K562 (cell line): Measurements from ENCODE around the gene SGIP1.

ENCODE experiments used
- CTCF ChIP-seq, 3 experiments: IDR thresholded peaks in 2 of 3; conservative IDR thresholded peaks in 1 of 3; 2 replicates each; pipeline ENCODE4 v1.5.1; 2011 to 2012; ENCODE audit warnings: low read length in 3 of 3, mild to moderate bottlenecking in 3 of 3, control low read depth in 2 of 3, improper control_type of control experiment in 1 of 3, inconsistent platforms in 1 of 3, low read depth in 1 of 3, mixed read lengths in 1 of 3, moderate library complexity in 1 of 3; ENCODE audit not compliant: insufficient read depth in 2 of 3
- ELF4 ChIP-seq: fragments of 450-650 bp; formaldehyde crosslinking; IDR thresholded peaks from 2 replicates; pipeline ENCODE4 v1.4.0; 2022; ENCODE audit warnings: missing genetic modification characterization
- REST ChIP-seq, 2 experiments: fragments of 450-650 bp; formaldehyde crosslinking in 1 of 2; IDR thresholded peaks; 2 replicates each; pipeline versions ENCODE4 v1.4.0 to v1.6.1; 2014 to 2020; ENCODE audit warnings: mild to moderate bottlenecking in 2 of 2, borderline replicate concordance in 1 of 2, low read depth in 1 of 2
- ZNF175 ChIP-seq: fragments of 200-800 bp; sonication (Bioruptor generic); IDR thresholded peaks from 2 replicates; pipeline ENCODE4 v1.6.1; 2016; ENCODE audit warnings: low read depth, mild to moderate bottlenecking, missing genetic modification characterization, missing compliant biosample characterization

- TF ChIP-seq REST (IDR thresholded peaks at IDR 0.05; ENCODE audit: borderline replicate concordance) (no peak), REST (CRISPR knock-in tag; IDR thresholded peaks at IDR 0.05; ENCODE audit: low read depth) (no peak), ELF4 (CRISPR knock-in tag) (no peak), CTCF (IDR thresholded peaks at IDR 0.05 in 2 of 3, conservative IDR thresholded peaks at IDR 0.05 in 1 of 3; ENCODE audit: insufficient read depth in 2 of 3, low read depth in 1 of 3, low read length in 3 of 3) (no peak), ZNF175 (CRISPR knock-in tag) (no peak)
Observed at GRCh38 chr1:66598670-66599069, 64.7 kb downstream of the SGIP1 start.
